Thymus (tissue), 11 donors: ENCODE results near the gene TMEM145. TPM values are rescaled to one million over a fixed set of nuclear protein-coding genes. Genes with fewer than 3 reads are reported as not detected.

ENCODE experiments used
- DNase-seq, 9 donors: peaks; one replicate each; pipeline ENCODE4 v3.0.0-alpha.2; 2013; ENCODE audit warnings: low spot score in 9 of 9, low read depth in 6 of 9, missing footprints in 1 of 9
- H3K27ac ChIP-seq, 2 donors: one replicate each; pipeline ENCODE4 v1.5.1; 2013; ENCODE audit warnings: control low read depth in 1 of 2, low read depth in 1 of 2, low read length in 1 of 2, mild to moderate bottlenecking in 1 of 2, moderate library complexity in 1 of 2
- H3K27me3 ChIP-seq, 2 donors: one replicate each; pipeline ENCODE4 v1.5.1; 2013; ENCODE audit warnings: low read length in 1 of 2; ENCODE audit not compliant: control insufficient read depth in 2 of 2, insufficient read depth in 1 of 2
- H3K36me3 ChIP-seq, 2 donors: one replicate each; pipeline ENCODE4 v1.5.1; 2013; ENCODE audit warnings: low read length in 1 of 2, mild to moderate bottlenecking in 1 of 2, moderate library complexity in 1 of 2; ENCODE audit not compliant: control insufficient read depth in 2 of 2, insufficient read depth in 2 of 2
- H3K4me1 ChIP-seq, 2 donors: one replicate each; pipeline ENCODE4 v1.5.1; 2013; ENCODE audit warnings: low read length in 2 of 2; ENCODE audit not compliant: control insufficient read depth in 2 of 2, insufficient read depth in 2 of 2
- H3K4me3 ChIP-seq, 2 donors: one replicate each; pipeline ENCODE4 v1.5.1; 2013; ENCODE audit warnings: low read length in 2 of 2, control low read depth in 1 of 2, mild to moderate bottlenecking in 1 of 2
- H3K9me3 ChIP-seq, 2 donors: one replicate each; pipeline ENCODE4 v1.5.1; 2013; ENCODE audit warnings: low read length in 1 of 2, mild to moderate bottlenecking in 1 of 2; ENCODE audit not compliant: control insufficient read depth in 2 of 2, insufficient read depth in 1 of 2
- WGBS: extraction: QIAGEN DNeasy Blood & Tissue Kit; methylation state at CpG from one replicate; pipeline ENCODE4 v1.1.7; 2013; 5-methylcytosine and 5-hydroxymethylcytosine counted together
- polyA plus RNA-seq: library from polyadenylated mRNA; stranded (reverse); fragments of 200-250 nt; gene quantifications from one replicate; pipeline ENCODE4 v1.2.3, GENCODE V29; 2013
- total RNA-seq: library from RNA; stranded (reverse); fragments of 120-200 nt; gene quantifications from one replicate; pipeline ENCODE4 v1.2.4, GENCODE V29; 2013
- donor health status: healthy.

Gene TMEM145
- total and polyA plus RNA-seq, 2 donors, result 0.78 TPM; not detected in 1

DNA sequence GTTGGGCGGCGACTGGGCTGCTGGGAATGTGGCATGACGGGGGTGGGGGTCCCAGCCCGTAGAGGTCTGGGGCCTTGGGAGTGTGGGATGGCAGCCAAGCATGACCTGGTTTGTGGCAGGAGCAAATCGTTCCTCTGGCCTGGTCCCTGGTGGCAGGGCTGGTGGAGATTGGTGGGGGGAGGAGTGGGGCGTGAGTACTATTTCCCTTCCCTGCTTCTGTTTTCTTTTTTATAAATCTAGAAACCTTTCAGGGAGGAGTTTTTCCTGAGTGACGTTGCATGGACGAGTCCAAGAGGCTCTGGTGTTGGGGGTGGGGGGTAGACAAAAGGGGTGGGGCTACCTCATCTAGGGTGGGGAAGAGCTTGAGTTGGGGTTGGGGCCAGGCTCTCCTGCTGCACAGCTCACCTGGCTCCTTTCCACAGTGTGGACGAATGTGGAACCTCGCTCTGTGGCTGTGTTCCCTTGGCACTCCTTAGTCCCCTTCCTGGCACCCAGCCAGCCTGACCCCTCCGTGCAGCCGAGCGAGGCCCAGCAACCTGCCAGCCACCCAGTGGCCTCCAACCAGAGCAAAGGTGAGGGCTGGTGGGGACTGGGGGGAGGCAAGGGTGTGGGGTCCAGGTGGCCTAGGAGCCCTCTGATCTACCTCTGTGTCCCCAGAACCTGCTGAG is 26.6 kb upstream of the TMEM145 start:
- no peak overlapping the region for H3K4me3 ChIP-seq
- peaks cover 33 to 38% of the 10 kb centered on the region in 2 donors for H3K4me1 ChIP-seq
- H3K27me3 ChIP-seq, result no peaks in the 10 kb centered on the region
- H3K27ac ChIP-seq, result peak overlapping the region in 1 of 2 donors; percentile 46
- H3K9me3 ChIP-seq, result no peaks in the 10 kb centered on the region
- peak in 1 of 9 donors; percentile 19 for DNase-seq
- peaks cover 50% of the 10 kb centered on the region in 2 donors for H3K36me3 ChIP-seq
- WGBS, result 68% methylated on average over 13 of the region's 13 CpGs

DNA sequence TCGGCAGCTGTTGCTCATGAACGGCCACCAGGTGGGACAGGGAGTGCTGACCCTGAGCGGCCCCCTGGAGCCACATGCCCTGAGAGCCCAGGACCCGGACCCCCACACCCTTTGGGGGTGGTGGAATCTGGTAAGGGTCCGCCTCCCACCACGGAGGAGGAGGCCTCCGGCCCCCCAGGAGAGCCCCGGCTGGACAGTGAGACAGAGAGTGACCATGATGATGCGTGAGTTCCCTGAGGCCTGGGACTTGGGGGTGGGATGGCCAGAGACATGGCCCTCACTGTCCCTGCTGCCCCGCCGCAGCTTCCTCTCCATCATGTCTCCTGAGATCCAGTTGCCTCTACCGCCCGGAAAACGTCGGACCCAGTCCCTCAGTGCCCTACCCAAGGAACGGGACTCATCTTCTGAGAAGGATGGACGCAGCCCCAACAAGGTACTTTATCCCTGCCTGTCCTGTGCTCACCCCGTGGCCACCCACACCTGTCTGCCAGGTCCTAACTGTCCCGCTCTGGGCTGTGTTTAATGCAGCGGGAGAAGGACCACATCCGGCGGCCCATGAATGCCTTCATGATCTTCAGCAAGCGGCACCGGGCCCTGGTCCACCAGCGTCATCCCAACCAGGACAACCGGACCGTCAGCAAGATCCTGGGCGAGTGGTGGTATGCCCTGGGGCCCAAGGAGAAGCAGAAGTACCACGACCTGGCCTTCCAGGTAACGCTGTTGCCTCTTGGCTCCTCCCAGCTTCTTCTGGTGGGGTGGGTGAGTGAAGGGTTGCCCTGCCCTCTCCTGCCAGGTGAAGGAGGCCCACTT is 25.9 kb upstream of the TMEM145 start:
- 97% methylated on average over 30 of the region's 30 CpGs for WGBS
- Histone ChIP-seq H3K27ac (peak overlapping the region in 1 of 2 donors; percentile 46), H3K9me3 (no peaks in the 10 kb centered on the region), H3K4me3 (no peak overlapping the region), H3K4me1 (peaks cover 26 to 31% of the 10 kb centered on the region in 2 donors), H3K27me3 (no peaks in the 10 kb centered on the region), H3K36me3 (peaks cover 57% of the 10 kb centered on the region in 2 donors)
- DNase-seq, result no peak

DNA sequence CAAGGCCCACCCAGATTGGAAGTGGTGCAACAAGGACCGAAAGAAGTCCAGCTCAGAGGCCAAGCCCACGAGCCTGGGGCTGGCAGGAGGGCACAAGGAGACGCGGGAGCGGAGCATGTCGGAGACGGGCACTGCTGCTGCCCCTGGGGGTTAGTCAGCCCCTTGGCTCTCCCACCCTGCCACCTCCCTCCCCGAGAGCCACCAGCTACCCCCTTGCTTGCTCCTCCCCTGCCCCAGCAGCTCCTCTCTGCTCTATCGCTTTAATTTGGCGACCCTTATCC is 25.3 kb upstream of the TMEM145 start:
- WGBS, result 97% methylated on average over 10 of the region's 10 CpGs
- DNase-seq, result no peak

DNA sequence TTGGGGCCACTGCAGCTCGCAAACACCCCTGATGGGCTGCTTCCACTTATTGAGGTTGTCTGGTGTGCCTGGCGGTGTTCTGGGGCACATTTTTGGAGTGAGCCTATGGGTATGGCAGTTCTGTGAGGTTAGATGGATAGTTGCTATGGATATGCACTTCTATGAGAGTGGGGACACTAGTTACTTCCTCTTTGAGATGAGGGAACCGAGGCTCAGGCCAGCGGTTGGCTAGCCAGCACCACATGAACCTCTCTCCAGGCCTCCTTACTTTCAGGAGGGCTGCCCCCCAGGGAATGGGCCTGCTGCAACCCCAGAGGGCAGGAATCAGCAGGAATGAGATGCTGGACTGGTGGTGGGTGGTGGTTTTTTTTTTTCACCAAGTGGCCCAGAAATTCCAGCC is 24.7 kb upstream of the TMEM145 start:
- DNase-seq, result no peak
- H3K27ac ChIP-seq, result no peak overlapping the region
- WGBS, result 93% methylated on average over 4 of the region's 4 CpGs
- H3K27me3 ChIP-seq, result no peaks in the 10 kb centered on the region
- H3K4me3 ChIP-seq, result no peak overlapping the region
- no peaks in the 10 kb centered on the region for H3K9me3 ChIP-seq
- peaks cover 15 to 19% of the 10 kb centered on the region in 2 donors for H3K4me1 ChIP-seq
- peaks cover 69% of the 10 kb centered on the region in 2 donors for H3K36me3 ChIP-seq

More for the DNA sequence above, 25.3 kb upstream of the TMEM145 start:
- H3K4me3 ChIP-seq, result no peak overlapping the region
- H3K9me3 ChIP-seq, result no peaks in the 10 kb centered on the region
- H3K36me3 ChIP-seq, result peaks cover 62 to 63% of the 10 kb centered on the region in 2 donors
- H3K27me3 ChIP-seq, result no peaks in the 10 kb centered on the region
- no peak overlapping the region for H3K27ac ChIP-seq
- peaks cover 20 to 25% of the 10 kb centered on the region in 2 donors for H3K4me1 ChIP-seq

DNA sequence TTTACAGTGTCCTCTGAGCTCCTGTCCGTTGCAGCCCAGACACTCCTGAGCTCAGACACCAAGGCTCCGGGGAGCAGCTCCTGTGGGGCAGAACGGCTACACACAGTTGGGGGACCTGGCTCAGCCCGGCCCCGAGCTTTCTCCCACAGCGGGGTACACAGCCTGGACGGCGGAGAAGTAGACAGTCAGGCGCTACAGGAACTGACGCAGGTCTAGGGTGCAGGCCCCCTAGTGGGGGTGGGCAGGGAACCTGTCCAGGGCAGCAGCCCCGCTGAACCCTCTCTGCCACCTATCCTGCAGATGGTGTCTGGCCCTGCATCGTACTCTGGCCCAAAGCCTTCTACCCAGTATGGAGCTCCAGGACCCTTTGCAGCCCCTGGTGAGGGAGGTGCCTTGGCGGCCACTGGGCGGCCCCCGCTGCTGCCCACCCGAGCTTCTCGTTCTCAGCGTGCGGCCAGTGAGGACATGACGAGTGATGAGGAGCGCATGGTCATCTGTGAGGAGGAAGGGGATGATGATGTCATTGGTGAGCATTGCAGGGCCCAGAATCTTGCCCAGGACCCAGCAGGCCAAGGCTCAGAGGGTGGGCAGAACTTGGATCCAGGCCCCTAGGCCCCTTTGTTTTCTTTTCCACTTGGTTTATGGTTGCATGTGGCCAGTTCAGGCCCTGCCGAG is 24.1 kb upstream of the TMEM145 start:
- H3K27me3 ChIP-seq, result no peaks in the 10 kb centered on the region
- H3K4me1 ChIP-seq, result peaks cover 15 to 18% of the 10 kb centered on the region in 2 donors
- DNase-seq, result no peak
- no peak overlapping the region for H3K27ac ChIP-seq
- H3K36me3 ChIP-seq, result peaks cover 75% of the 10 kb centered on the region in 2 donors
- H3K9me3 ChIP-seq, result no peaks in the 10 kb centered on the region
- WGBS, result 98% methylated on average over 22 of the region's 22 CpGs
- no peak overlapping the region for H3K4me3 ChIP-seq

DNA sequence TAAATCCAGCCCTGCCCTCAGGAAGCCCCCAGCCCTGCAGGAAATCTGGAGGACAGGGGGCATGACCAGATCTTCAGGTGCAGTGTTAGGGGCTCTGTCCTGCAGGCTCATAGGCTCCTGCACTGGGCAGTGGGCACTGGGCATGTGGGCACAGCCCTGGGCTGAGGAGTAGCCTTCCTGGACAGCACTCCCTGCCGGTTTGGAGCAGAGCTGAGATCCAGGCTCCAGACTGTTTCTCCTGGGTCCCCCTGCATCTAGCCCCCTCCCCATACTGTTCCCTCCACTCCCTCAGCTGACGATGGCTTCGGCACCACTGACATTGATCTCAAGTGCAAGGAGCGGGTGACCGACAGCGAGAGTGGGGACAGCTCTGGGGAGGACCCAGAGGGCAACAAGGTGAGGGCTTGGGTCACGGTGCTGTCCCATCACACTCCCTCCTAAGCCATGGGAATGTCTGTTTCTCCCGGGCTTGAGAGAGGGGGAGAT is 23.5 kb upstream of the TMEM145 start:
- 99% methylated on average over 8 of the region's 8 CpGs for WGBS
- peaks cover 15 to 17% of the 10 kb centered on the region in 2 donors for H3K4me1 ChIP-seq
- DNase-seq, result no peak
- H3K36me3 ChIP-seq, result peaks cover 81% of the 10 kb centered on the region in 2 donors
- H3K27me3 ChIP-seq, result no peaks in the 10 kb centered on the region
- no peak overlapping the region for H3K27ac ChIP-seq
- H3K9me3 ChIP-seq, result no peaks in the 10 kb centered on the region
- H3K4me3 ChIP-seq, result no peak overlapping the region

DNA sequence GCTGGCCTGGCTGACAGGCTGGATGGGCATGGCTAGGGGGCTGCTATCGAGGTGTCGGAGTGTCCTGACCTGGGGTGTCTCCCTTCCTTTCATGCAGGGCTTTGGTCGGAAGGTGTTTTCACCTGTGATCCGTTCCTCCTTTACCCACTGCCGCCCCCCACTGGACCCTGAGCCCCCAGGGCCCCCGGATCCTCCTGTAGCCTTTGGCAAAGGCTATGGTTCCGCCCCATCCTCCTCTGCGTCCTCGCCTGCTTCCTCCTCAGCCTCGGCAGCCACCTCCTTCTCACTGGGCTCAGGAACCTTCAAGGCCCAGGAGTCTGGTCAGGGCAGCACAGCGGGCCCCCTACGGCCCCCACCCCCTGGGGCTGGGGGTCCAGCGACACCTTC is 23.0 kb upstream of the TMEM145 start:
- Histone ChIP-seq H3K27ac (no peak overlapping the region), H3K4me3 (no peak overlapping the region), H3K36me3 (peaks cover 84 to 86% of the 10 kb centered on the region in 2 donors), H3K9me3 (no peaks in the 10 kb centered on the region), H3K27me3 (no peaks in the 10 kb centered on the region), H3K4me1 (peaks cover 11 to 12% of the 10 kb centered on the region in 2 donors)
- WGBS, result 97% methylated on average over 13 of the region's 13 CpGs
- DNase-seq, result no peak

DNA sequence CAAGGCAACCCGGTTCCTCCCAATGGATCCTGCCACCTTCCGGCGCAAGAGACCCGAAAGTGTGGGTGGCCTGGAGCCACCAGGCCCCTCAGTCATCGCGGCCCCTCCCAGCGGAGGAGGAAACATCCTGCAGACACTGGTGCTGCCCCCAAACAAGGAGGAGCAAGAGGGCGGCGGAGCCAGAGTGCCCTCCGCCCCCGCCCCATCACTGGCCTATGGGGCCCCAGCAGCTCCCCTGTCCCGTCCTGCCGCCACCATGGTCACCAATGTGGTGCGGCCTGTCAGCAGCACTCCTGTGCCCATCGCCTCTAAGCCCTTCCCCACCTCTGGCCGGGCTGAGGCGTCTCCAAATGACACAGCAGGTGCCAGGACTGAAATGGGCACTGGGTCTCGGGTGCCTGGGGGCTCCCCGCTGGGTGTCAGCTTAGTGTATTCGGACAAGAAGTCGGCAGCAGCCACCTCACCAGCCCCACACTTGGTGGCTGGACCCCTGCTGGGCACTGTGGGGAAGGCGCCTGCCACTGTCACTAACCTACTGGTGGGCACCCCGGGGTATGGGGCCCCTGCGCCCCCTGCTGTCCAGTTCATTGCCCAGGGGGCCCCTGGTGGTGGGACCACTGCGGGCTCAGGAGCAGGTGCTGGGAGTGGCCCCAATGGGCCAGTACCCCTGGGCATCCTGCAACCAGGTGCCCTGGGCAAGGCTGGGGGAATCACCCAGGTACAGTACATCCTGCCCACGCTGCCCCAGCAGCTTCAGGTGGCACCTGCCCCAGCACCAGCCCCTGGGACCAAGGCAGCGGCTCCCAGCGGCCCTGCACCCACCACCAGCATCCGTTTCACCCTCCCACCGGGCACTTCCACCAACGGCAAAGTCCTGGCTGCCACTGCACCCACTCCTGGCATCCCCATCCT is 22.3 kb upstream of the TMEM145 start:
- 96% methylated on average over 31 of the region's 31 CpGs for WGBS
- no peaks in the 10 kb centered on the region for H3K9me3 ChIP-seq

More for the DNA sequence above, 22.3 kb upstream of the TMEM145 start:
- H3K4me3 ChIP-seq, result no peak overlapping the region
- peaks cover 5 to 7% of the 10 kb centered on the region in 2 donors for H3K4me1 ChIP-seq
- DNase-seq, result peak in 1 of 9 donors; percentile 53
- peaks cover 89 to 91% of the 10 kb centered on the region in 2 donors for H3K36me3 ChIP-seq
- H3K27ac ChIP-seq, result no peak overlapping the region
- H3K27me3 ChIP-seq, result no peaks in the 10 kb centered on the region
